Smooth muscle cell (in vitro differentiated cells): ENCODE measurements around the gene IL1R1. TPM values are rescaled to one million over a fixed set of nuclear protein-coding genes. Genes with fewer than 3 reads are reported as not detected.

Source experiments
- DNase-seq: peaks from one replicate; lab custom pipeline; 2025; ENCODE audit not compliant: unreplicated experiment; lab: John Stamatoyannopoulos, UW
- H2AFZ ChIP-seq: fragments of 200-600 bp; sonication (generic); 2 replicates; pipeline ENCODE4 v1.6.0; 2016; ENCODE audit warnings: antibody characterized with exemption, low read depth, mild to moderate bottlenecking
- H3F3A ChIP-seq: fragments of 200-600 bp; sonication (generic); 2 replicates; pipeline ENCODE4 v1.6.0; 2017; ENCODE audit warnings: antibody characterized with exemption, low read depth
- H3K27ac ChIP-seq: fragments of 200-600 bp; sonication (generic); 2 replicates; pipeline ENCODE4 v1.5.1; 2016; ENCODE audit warnings: low read depth, mild to moderate bottlenecking
- H3K27me3 ChIP-seq: fragments of 200-600 bp; sonication (generic); 2 replicates; pipeline ENCODE4 v1.6.1; 2016; ENCODE audit warnings: low read depth, mild to moderate bottlenecking
- H3K36me3 ChIP-seq: fragments of 200-600 bp; sonication (generic); 2 replicates; pipeline ENCODE4 v1.5.1; 2016; ENCODE audit warnings: low read depth
- H3K4me1 ChIP-seq: fragments of 200-600 bp; sonication (generic); 2 replicates; pipeline ENCODE4 v1.5.1; 2016; ENCODE audit warnings: low read depth
- H3K4me2 ChIP-seq: fragments of 200-600 bp; sonication (generic); 2 replicates; pipeline ENCODE4 v1.6.0; 2016; ENCODE audit warnings: mild to moderate bottlenecking
- H3K4me3 ChIP-seq: fragments of 200-600 bp; sonication (generic); 2 replicates; pipeline ENCODE4 v1.5.1; 2016; ENCODE audit warnings: mild to moderate bottlenecking
- H3K79me2 ChIP-seq: fragments of 200-600 bp; sonication (generic); 2 replicates; pipeline ENCODE4 v1.6.0; 2016; ENCODE audit warnings: low read depth, mild to moderate bottlenecking
- H3K9ac ChIP-seq: fragments of 200-600 bp; sonication (generic); 2 replicates; pipeline ENCODE4 v1.6.0; 2016; ENCODE audit warnings: low read depth
- H3K9me3 ChIP-seq: fragments of 200-600 bp; sonication (generic); replicated peaks from 2 replicates; pipeline ENCODE4 v1.5.1; 2016; ENCODE audit warnings: low read depth
- H4K20me1 ChIP-seq: fragments of 200-600 bp; sonication (generic); 2 replicates; pipeline ENCODE4 v1.6.0; 2016; ENCODE audit warnings: low read depth
- CTCF ChIP-seq: fragments of 200-600 bp; sonication (generic); IDR thresholded peaks from 2 replicates; pipeline ENCODE4 v1.5.1; 2017; ENCODE audit warnings: borderline replicate concordance, mild to moderate bottlenecking, antibody characterized with exemption; ENCODE audit not compliant: insufficient read depth, poor library complexity, severe bottlenecking
- WGBS: methylation state at CpG from one replicate; pipeline ENCODE4 v1.1.7; 2016; ENCODE audit warnings: low lambda C conversion rate; 5-methylcytosine and 5-hydroxymethylcytosine counted together
- polyA plus RNA-seq: library from polyadenylated mRNA; unstranded; fragments of >200 nt; fragmentation: Nextera tagmentation; extraction: Ambion mirVana; gene quantifications from 2 replicates; pipeline ENCODE4 v1.2.1, GENCODE V29; 2016
- total RNA-seq: library from RNA; depleted of rRNA; stranded (reverse); fragments of >200 nt; gene quantifications from 2 replicates; pipeline ENCODE4 v1.2.3, GENCODE V29; 2014

Gene IL1R1
- total and polyA plus RNA-seq, 2 experiments from 2014 or later = 26.8 to 32.4 TPM

- H4K20me1 ChIP-seq = no peaks in the 10 kb centered on the region
- no peaks in the 10 kb centered on the region for H3K27me3 ChIP-seq
- peak overlapping the region; percentile 38 for H3K27ac ChIP-seq
- no peak for TF ChIP-seq CTCF
- peaks cover 3% of the 10 kb centered on the region for H3K4me1 ChIP-seq
- no peak for DNase-seq
- H3F3A ChIP-seq = peaks cover 14% of the 10 kb centered on the region
- H3K4me3 ChIP-seq = no peak overlapping the region
- 30% methylated on average over 1 of the region's 1 CpG for WGBS
- H3K4me2 ChIP-seq = no peak overlapping the region
- H2AFZ ChIP-seq = no peak overlapping the region
- H3K36me3 ChIP-seq = peaks cover 10% of the 10 kb centered on the region
- no peak overlapping the region for H3K9ac ChIP-seq
- no peaks in the 10 kb centered on the region for H3K9me3 ChIP-seq
- H3K79me2 ChIP-seq = peaks cover 67% of the 10 kb centered on the region
Measured at GRCh38 chr2:102159295-102159694, 16.7 kb downstream of the IL1R1 start.

- 49% methylated on average over 4 of the region's 4 CpGs for WGBS
- H3K4me2 ChIP-seq = peak overlapping the region; percentile 12
- no peak overlapping the region for H3K4me3 ChIP-seq
- TF ChIP-seq CTCF = peak; percentile 45
- peaks cover under 1% of the 10 kb centered on the region for H3K36me3 ChIP-seq
- H3K79me2 ChIP-seq = peaks cover 31% of the 10 kb centered on the region
- no peaks in the 10 kb centered on the region for H3F3A ChIP-seq
- DNase-seq = no peak
- no peaks in the 10 kb centered on the region for H4K20me1 ChIP-seq
- no peaks in the 10 kb centered on the region for H3K9me3 ChIP-seq
- H3K27me3 ChIP-seq = no peaks in the 10 kb centered on the region
- H3K9ac ChIP-seq = no peak overlapping the region
- H3K4me1 ChIP-seq = peaks cover 3% of the 10 kb centered on the region
- H3K27ac ChIP-seq = peak overlapping the region; percentile 25
- H2AFZ ChIP-seq = no peak overlapping the region
Measured at GRCh38 chr2:102166189-102166845, 23.8 kb downstream of the IL1R1 start.

- Histone ChIP-seq H2AFZ (no peak overlapping the region), H3K9ac (no peak overlapping the region), H3K27ac (no peak overlapping the region), H3K4me2 (no peak overlapping the region), H4K20me1 (no peaks in the 10 kb centered on the region), H3K36me3 (peaks cover 5% of the 10 kb centered on the region), H3K27me3 (no peaks in the 10 kb centered on the region), H3K4me3 (no peak overlapping the region), H3K9me3 (no peaks in the 10 kb centered on the region), H3K79me2 (peaks cover 13% of the 10 kb centered on the region), H3K4me1 (no peaks in the 10 kb centered on the region), H3F3A (no peaks in the 10 kb centered on the region)
- TF ChIP-seq CTCF = no peak
- WGBS = 89% methylated on average over 5 of the region's 5 CpGs
- DNase-seq = no peak
Measured at GRCh38 chr2:102168026-102168771, 25.7 kb downstream of the IL1R1 start.
